ENCODE measurements around the gene PCNT.
"Not testable (repeated sequence)": the region's sequence is repeated elsewhere in the genome, so short reads cannot be mapped to it uniquely, and the experiment has no call there.

Gene PCNT

DNA sequence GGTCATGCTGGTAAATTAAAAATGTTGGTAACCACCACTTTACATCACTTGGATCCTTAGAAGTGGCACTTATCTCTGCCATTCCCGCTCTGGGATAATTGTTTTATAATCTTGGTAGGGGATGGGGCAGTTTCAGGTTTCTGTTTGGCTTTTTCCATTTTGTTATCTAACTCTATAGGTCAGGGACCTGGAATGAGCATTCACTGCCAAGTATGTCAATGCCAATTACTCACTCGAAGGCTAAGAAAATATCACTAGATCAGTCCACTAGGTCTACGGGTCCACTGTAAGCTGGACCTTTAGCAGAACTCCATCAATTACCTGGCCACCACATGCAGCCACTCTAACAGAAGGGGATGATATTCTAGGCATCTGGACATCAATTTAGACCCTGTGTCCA lies 130.2 kb downstream of the PCNT start:
- DNase-seq (ENCODE audit: low read depth, low spot score): no peak

DNA sequence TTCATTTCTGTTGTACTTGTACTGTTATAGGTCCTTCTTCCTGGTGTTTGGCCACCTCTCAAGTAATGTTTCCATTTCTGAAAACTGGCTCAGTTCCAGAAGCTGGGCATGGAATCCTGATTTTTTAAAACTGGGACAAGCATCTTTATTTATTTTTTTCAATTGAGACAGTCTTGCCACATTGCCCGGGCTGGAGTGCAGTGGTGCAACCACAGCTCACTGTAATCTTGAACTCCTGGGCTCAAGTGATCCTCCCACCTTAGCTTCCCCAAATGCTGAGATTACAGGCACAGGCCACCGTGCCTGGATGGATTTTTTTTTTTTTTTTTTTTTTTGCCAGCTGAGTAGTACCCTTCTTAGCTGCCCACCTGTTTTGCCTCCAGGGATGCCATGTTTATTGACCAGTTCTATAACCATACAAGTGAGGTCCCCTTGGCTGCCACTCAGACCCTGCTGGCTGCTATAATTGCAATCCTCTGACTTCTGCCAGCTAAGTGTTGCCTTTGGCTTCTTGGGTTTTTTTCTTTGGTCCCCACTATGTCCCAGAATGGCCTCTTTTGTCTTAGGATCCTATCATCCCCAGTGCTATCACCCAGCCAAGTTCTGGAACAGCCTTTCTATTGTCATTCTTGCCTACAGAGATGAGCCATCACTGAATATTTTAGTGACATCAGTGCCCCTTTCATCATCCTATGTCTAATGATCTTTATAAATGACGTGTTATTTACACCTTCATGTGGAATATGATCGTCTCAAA lies 130.9 kb downstream of the PCNT start:
- no peak for DNase-seq (ENCODE audit: low read depth, low spot score)

DNA sequence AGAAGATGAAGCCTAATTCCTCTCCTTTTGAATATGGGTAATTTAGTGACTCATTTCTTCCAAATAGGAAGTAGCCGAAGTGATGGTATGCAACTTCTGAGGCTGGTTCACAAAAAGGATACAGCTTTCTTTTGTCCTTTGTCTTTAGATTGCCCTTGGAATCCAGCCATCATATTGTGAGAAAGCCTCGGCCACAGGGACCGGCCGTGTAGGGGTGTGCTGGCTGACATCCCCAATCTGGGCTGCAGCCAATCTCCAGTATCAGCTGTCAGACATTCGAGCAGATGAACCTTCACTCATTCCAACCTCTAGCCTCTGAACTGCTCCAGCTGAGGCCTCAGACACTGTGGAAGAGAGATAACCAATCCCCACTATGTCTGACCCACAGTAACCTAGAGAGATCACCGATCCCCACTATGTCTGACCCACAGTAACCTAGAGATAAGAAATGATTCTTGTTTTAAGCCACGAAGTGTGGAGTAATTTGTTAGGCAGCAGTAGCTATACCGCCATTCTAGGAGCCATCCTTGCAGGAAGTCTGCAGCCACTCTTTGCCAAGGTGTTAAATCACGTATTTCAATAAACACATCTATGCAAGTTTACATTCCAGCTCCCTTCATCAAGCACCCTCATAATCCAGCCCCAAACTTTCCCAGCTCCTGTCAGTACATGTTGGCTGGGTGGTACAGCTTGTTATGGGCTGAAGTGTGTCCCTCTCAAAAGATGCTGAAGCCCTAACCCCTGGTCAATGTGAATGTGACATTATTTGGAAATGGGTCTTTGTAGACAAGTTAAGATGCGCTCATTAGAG lies 131.8 kb downstream of the PCNT start:
- DNase-seq (ENCODE audit: low read depth, low spot score): no peak

DNA sequence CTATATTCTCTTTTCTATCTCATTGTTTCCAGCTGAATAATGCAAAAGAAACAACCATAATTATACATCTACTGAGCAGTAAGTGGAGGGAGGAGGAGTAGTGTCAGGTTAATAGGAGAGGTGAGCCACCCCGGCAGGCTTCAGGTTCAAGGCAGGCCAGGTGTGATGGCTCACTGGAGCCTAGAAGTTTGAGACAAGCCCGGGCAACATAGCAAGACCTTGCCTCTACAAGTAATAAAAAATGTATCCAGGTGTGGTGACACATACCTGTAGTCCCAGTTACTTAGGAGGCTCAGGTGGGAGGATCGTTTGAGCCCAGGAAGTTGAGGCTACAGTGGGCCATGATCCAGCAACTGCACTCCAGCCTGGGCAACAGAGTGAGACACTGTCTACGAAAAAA lies 132.8 kb downstream of the PCNT start:
- no peak for DNase-seq (ENCODE audit: low read depth, low spot score)

DNA sequence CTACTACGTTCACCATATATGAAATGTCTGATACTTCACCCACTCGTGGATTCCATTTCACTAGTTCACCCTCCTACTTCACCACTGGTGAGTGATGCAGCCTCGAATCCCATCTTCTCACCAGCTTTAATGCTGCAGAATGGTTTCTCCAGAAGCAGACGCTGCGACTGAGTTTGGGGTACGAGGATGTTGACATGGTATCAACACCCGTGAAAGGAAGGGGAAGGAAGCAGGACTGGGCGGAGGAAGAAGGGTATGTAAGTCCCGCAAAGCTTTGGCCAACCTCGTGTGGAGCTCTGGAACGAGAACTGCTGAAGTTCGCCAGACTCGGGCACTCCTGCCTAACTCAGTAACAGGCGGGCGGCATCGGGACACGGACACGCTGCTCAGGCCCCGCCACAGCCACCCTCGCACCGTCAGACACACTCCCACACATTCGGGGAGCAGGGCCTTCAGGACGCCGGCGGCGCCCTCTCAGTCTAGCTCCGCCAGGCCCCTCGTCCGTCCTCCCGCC lies 133.9 kb downstream of the PCNT start:
- DNase-seq (ENCODE audit: low read depth, low spot score): no peak

DNA sequence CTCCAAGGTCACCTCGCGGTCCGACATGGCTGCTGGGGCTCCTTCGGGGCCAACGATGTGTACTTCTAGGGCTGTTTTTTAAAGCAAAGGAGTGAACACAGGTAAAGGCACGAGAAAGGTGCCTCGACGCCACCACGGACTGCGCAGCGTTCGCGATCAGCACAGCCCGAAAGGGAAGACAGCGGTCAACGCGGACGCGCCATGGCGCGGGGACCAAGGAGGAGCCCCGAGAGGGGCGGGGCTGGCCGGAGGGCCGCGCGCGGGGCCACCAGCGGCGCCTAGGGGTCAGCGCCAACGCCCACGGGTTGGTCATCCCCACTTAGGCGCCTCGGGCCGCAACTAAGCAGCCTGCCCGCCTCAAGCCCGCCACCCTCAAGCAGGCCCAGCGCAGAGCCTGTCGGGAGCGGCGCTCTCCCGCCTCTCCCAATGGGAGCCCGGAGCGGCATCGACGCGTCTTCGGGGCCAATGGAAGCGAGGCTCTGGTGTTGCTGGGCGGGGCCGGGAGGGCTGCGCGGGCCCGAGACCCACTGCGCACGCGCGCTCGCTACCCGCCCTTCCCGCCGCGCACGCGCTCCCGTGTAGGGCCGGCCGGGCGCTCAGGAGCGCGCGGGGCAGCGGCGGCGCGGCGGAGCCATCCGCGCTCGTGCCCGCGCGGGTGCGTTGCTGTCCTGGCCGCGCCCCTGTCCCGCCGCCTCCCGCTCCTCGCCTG lies 134.5 kb downstream of the PCNT start, which contains the start of gene DIP2A:
Gene DIP2A, plus strand, starts transcription at position 577 of the 709 bp plus-strand sequence. CDS start 241 bp downstream, outside the sequence.
- DNase-seq (ENCODE audit: low read depth, low spot score): peak; percentile 91

DNA sequence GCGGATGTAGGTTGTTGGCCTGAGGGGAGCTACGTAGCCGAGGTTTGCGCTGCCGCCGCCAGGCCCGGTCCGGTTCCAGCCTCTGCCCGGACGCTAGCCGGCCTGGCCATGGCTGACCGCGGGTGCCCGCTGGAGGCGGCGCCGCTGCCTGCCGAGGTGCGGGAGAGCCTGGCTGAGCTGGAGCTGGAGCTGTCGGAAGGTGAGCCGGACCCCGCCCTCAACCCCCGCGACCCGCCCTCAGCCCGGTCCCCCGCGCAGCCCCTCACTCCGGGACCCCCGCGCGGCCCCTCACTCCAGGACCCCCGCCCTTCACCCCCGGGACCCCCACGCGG lies 135.0 kb downstream of the PCNT start:
- no peak for DNase-seq (ENCODE audit: low read depth, low spot score)

DNA sequence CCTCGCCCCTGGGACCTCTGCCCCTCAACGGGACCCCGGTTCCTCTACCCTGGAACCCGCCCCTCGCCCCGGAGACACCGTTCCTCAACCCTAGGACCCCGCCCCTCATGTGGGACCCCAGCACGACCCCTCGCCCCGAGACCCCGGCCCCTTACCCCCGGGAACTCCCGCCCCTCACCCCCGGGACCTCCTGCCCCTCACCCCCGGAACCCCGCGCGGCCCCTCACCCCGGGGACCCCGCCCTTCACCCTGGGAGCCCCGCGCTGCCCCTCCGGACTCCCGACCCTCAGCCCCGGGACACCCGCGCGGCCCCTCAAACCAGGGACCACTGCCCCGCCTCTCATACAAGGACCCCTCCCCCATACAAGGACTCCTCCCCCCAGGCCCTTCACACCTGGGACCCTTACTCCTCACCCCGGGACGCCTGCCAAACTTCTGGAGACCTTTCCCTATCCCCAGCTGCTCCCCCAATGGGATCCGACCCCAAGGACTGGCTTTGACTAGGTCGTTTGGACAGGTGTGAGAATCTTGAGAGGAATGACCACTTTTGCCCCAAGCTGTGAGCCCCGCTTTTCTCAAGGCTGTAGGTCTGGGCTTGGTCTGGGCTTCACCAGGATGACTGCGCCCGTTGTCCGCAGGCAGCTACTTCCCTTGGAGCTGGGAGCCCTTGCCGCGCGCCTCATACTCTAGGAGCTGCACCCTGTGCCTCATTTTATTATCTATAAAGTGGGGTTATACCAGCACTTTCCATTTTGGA lies 135.6 kb downstream of the PCNT start:
- DNase-seq (ENCODE audit: low read depth, low spot score): no peak

DNA sequence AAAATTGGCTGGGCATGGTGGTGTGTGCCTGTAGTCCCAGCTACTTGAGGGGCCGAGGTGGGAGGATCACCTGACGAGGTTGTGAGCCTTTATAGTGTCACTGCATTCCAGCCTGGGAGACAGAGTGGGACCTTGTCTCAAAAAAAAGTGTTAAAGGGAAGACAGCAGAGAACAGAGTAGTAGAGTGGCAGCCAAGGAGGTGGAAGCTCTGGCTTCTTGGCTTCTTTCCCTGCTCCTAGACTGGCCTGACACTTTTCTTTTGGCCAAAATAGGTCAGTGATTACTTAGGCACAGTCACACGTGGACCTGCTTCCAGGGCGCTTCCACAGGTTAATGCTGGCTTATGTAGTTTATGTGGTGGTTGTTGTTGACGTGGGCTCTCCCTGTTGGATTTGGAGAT lies 138.0 kb downstream of the PCNT start:
- DNase-seq (ENCODE audit: low read depth, low spot score): no peak

DNA sequence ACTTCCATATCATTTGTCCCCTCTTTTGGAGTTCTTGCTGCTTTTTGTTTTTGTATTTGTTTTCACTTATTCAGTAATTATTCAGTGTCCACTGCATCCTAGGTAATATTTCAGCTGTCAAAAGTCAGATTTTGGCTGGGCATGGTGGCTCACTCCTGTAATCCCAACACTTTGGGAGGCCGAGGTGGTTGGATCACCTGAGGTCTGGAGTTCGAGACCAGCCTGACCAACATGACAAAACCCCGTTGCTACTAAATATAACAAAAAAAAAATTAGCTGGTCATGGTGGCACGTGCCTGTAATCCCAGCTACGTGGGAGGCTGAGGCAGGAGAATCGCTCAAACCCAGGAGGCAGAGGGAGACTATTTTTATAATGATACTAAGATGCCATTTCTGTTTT lies 141.2 kb downstream of the PCNT start:
- not testable (repeated sequence) for DNase-seq (ENCODE audit: low read depth, low spot score)

DNA sequence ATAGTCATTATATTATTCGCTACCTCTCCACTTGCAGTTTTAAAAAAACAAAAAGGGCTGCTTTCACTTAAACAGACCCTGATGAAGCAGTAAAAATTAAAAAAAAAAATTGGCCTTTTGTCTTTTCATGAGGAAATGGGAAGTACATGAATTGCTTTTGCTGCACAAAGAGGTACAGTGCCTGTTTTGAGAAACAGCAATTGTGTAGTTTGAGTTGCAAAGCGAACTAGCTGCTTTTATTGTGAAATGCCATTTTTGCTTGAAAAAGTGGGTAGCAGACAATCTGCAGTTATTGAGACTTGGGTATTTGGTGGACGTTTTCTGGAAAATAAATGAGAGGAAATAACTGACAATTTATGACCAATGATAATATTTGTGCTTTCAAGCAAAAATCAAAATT lies 141.7 kb downstream of the PCNT start:
- DNase-seq (ENCODE audit: low read depth, low spot score): no peak

DNA sequence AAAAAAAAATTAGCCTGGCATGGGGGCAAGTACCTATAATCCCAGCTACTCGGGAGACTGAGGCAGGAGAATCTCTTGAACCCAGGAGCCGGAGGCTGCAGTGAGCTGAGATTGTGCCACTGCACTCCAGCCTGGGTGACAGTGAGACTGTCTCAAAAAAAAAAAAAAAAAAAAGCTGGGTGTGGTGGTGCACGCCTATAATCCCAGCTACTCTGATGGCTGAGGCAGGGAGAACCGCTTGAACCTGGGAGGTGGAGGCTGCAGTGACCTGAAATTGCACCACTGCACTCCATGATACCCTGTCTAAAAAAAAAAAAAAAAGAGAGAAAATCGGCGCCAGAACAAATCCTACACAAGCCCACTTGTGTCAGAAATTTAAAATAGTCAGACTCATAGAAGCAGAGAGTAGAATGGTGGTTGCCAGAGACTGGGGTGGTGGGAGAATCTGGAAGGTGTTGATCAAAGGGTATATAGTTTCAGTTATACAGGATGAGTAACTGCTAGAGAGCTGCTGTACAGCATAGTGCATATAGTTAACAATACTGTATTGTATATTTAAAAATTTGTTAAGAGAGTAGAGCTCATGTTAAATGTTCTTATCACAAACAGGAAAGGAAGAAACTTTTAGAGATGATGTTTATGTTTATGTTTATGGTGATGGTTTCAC lies 144.3 kb downstream of the PCNT start:
- no peak for DNase-seq (ENCODE audit: low read depth, low spot score)

DNA sequence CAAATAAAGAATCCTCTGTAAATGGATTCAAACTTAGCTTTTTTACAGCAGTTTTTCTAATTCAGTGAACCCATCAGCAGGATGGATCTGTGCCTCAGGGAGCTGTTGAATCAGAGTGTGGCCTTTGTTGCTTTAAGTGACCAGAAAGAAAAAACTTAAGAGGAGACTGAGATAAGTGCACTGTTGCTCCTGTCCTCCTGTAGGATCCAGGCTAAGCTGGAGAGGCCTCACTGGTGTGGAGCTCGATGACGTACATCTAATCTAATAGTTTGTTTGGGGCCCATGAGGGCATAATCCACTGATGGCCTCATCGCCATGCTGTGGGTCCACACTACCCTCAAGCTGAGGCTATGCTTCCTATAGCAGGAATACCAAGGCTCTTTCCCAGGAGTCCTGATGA lies 145.3 kb downstream of the PCNT start:
- DNase-seq (ENCODE audit: low read depth, low spot score): no peak

DNA sequence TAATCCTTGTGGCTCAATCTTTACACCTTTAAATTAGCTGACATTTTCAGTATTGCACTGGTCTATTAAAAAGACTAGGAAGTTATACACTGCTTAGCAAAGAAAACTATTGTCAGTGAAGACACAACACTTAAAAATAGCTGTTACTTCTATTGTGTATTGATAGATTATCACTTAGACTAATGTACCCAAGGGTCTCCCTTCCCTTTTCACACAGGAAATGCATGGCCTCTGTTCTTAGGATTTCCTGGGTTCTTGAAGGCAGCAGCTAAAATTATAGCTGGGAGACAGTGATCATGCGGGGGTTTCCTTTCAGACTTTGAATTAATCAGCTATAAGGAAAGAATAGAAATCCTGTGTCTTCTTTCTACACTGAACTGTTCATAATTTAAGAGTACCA lies 147.6 kb downstream of the PCNT start:
- no peak for DNase-seq (ENCODE audit: low read depth, low spot score)

DNA sequence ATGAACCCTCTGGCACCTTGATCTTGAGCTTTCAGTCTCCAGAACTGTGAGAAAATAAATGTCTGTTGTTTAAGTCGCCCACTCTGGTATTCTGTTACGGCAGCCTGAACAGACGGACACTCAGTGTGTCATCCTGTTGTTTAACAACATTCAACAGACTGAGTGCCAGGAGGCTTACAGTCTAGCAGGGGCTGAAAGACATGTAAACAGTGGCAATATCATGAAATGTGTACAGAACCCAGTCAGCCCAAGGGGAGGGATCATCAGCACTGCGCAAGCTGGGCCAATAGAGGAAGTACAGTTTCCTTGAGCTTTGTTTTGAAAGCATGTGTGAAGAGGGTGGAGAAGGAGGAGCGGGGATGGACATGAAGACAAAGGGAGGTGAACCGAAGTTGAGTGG lies 148.3 kb downstream of the PCNT start:
- no peak for DNase-seq (ENCODE audit: low read depth, low spot score)

DNA sequence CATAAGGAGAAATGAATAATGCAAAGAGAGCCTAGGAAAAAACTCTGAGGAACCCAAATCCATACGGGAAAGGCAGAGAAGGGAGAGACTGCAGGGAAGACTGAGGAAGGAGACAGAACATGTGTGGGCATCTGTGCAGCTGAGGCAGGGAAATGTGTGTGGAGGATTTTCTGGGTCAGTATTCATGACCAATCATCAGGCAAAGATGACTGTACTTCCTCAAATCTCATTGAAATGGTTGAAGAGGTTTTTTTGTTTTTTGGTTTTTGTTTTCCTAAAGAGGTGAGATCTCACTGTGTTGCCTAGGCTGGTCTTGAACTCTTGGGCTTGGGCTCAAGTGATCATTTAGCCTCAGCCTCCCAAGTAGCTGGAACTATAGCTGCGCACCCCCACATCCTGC lies 150.4 kb downstream of the PCNT start:
- no peak for DNase-seq (ENCODE audit: low read depth, low spot score)

DNA sequence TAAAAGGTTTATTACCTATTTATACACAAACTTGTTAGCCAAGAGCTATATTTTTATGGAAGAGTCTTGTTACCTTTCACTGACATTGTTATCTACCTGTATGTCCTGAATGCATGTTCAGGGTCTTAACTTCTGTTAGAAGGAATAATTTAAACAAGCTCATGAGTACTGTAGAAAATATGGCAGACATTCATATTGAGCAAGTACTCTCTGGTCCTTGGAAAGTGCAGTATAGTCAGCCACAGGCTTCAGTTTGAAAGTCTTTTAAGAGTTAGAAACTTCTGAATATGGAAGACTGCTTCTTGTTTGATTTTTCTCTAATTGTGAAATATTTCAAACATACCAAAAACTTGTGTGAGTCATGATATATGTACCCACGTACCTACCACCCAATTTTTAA lies 151.3 kb downstream of the PCNT start:
- no peak for DNase-seq (ENCODE audit: low read depth, low spot score)

DNA sequence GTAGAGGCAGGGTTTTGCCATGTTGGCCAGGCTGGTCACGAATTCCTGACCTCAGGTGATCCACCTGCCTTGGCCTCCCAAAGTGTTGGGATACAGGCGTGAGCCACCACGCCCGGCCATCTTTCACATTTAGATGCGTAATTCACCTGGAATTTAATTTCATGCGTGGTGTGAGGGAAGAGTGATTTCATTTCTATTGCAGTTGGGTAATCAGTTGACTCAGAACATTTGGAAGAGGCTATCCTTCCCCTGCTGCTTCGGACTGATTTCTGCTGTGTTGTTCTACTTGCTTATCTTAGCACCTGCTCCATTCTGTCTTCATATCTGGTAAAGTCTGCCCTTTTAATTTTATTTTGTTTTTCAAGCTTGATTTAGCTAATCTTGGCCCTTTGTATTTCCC lies 153.8 kb downstream of the PCNT start:
- DNase-seq (ENCODE audit: low read depth, low spot score): no peak

DNA sequence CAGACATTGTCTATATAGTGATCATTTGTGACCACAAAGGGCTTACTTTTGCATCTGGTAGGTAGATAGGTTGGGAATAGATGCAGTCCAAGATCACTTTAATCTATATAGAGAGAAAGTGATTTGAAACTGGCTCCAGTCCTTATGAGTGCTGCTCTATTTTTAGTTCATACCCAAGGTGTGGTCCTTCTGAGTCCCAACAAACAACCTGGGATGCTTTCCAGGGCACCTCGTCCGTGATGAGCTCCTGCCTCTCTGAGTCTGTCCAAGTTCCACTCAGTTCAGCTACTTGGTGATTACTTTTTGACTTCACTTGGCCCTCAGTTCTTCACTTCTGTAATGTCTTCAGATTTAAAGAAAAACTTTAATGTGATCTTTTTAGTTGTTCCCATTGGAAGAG lies 155.0 kb downstream of the PCNT start:
- no peak for DNase-seq (ENCODE audit: low read depth, low spot score)

DNA sequence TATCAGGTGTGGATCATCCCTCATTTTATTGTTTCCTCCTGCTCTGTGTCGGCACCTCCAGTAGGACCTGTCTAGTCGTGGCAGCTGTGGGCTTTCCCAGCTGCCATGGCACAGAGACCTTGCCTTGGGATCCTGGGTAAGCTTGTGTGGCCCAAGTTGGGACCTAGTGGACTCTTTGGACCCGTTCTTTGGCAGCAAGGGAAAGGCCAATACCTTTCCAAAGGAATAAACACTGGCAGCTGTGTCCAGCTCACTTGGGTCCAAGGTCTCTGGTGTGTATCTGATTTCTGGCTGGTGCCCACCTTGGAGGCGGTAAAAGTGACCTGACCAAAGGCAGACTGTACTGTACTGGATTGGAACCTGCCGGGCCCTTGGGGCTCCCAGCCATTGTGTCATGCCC lies 156.5 kb downstream of the PCNT start:
- DNase-seq (ENCODE audit: low read depth, low spot score): no peak

DNA sequence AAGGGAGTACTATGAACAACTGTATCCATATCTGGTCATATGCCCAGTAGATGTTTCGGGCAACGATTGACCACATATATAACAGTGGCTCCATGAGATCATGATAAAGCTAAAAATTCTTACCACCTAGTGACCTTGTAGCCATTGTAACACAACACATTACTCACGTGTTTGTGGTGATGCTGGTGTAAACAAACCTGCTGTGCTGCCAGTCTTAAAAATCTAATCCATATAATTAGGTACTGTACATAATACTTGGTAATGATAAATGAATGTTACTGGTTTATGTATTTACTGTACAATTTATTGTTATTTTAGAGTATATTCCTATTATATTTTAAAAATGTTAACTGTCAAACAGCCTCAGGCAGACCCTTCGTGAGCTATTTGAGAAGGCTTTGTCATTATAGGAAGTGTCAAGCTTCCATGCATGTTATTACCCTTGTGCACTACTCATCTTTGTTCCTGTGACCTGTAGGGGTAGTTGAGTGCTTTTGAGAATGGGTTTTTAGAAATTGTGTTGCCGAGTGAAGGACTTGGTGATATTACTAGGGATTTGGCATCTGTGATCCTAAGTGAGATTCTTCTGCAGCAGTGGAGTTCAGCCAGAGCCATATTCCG lies 158.4 kb downstream of the PCNT start:
- no peak for DNase-seq (ENCODE audit: low read depth, low spot score)
